Measurements from ENCODE around the gene CEP250.

DNA sequence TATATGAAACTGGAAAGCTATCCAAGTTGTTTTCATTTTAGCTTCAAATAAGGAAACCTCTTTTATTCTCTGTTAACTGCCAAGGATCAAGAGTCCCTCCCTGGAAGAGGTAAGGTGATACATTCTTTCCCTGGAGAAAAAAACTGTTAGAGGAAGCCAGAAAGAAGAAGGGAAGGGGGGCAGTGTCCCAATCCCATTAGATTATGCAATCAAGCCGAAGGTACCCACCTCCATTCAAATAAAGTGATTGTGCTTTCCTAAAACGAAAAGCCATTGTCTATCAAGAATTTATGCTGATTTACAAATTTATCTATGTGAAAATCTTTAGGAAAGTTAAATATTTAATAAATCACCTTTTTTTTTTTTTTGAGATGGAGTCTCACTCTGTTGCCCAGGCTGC lies 34.1 kb upstream of the CEP250 start:
- TF ChIP-seq POLR2A (IDR thresholded peaks at IDR 0.05; ENCODE audit: low read depth, low read length) (no peak), TAF1 (IDR thresholded peaks at IDR 0.05; ENCODE audit: borderline replicate concordance, low read depth, low read length) (no peak)
